DND-41 (cell line): Measurements from ENCODE around the gene BARHL2.

Experiments
- ATAC-seq: fragments of 200-7000 bp; cut with Tn5 transposase; 3 replicates; pipeline ENCODE4 v1.9.1; 2021; ENCODE audit warnings: low read depth; ENCODE audit not compliant: insufficient read depth
- DNase-seq: peaks from one replicate; pipeline ENCODE4 v3.0.0-alpha.2; 2020
- H2AFZ ChIP-seq: 2 replicates; pipeline ENCODE4 v1.6.0; 2012; ENCODE audit warnings: low read depth, low read length
- H3K27ac ChIP-seq: 2 replicates; pipeline ENCODE4 v1.5.1; 2012; ENCODE audit warnings: low read length, inconsistent platforms
- H3K27me3 ChIP-seq: fragments of 200-600 bp; sonication (generic); 2 replicates; pipeline ENCODE4 v1.6.0; 2012; ENCODE audit warnings: low read length, mild to moderate bottlenecking, inconsistent platforms; ENCODE audit not compliant: insufficient read depth, poor library complexity
- H3K36me3 ChIP-seq: 2 replicates; pipeline ENCODE4 v1.5.1; 2012; ENCODE audit warnings: low read length, inconsistent platforms; ENCODE audit not compliant: insufficient read depth
- H3K4me1 ChIP-seq: 2 replicates; pipeline ENCODE4 v1.5.1; 2012; ENCODE audit warnings: mild to moderate bottlenecking, low read length; ENCODE audit not compliant: insufficient read depth
- H3K4me2 ChIP-seq: 2 replicates; pipeline ENCODE4 v1.6.0; 2012; ENCODE audit warnings: mild to moderate bottlenecking, moderate library complexity, low read length, inconsistent platforms; ENCODE audit not compliant: insufficient read depth
- H3K4me3 ChIP-seq, 2 experiments: fragments of 200-600 bp in 1 of 2; shearing (Covaris generic) in 1 of 2; 2 replicates each; pipeline ENCODE4 v1.5.1; 2012 to 2016; ENCODE audit warnings: inconsistent platforms in 2 of 2, low read length in 2 of 2, mild to moderate bottlenecking in 2 of 2, low read depth in 1 of 2, moderate library complexity in 1 of 2
- H3K79me2 ChIP-seq: 2 replicates; pipeline ENCODE4 v1.6.0; 2012; ENCODE audit warnings: low read length, inconsistent platforms; ENCODE audit not compliant: insufficient read depth
- H3K9ac ChIP-seq: 2 replicates; pipeline ENCODE4 v1.6.0; 2012; ENCODE audit warnings: low read depth, mild to moderate bottlenecking, inconsistent platforms, low read length, moderate library complexity
- H3K9me3 ChIP-seq: 2 replicates; pipeline ENCODE4 v1.5.1; 2012; ENCODE audit warnings: low read length, moderate library complexity, mild to moderate bottlenecking, inconsistent platforms; ENCODE audit not compliant: insufficient read depth, severe bottlenecking
- H4K20me1 ChIP-seq: 2 replicates; pipeline ENCODE4 v1.6.0; 2012; ENCODE audit warnings: low read length; ENCODE audit not compliant: insufficient read depth
- EZH2 ChIP-seq: IDR thresholded peaks from 3 replicates; pipeline ENCODE4 v1.6.1; 2012; ENCODE audit warnings: borderline replicate concordance, low read depth, mild to moderate bottlenecking, moderate library complexity, low read length, inconsistent platforms; ENCODE audit not compliant: severe bottlenecking
- TF ChIP-seq, protein P1 (sequence below): IDR thresholded peaks from 2 replicates; pipeline ENCODE4 v1.5.1; 2012; ENCODE audit warnings: borderline replicate concordance, low read length, moderate library complexity, mild to moderate bottlenecking; ENCODE audit not compliant: poor library complexity, severe bottlenecking; ENCODE audit errors: extremely low read depth

Gene BARHL2

DNA sequence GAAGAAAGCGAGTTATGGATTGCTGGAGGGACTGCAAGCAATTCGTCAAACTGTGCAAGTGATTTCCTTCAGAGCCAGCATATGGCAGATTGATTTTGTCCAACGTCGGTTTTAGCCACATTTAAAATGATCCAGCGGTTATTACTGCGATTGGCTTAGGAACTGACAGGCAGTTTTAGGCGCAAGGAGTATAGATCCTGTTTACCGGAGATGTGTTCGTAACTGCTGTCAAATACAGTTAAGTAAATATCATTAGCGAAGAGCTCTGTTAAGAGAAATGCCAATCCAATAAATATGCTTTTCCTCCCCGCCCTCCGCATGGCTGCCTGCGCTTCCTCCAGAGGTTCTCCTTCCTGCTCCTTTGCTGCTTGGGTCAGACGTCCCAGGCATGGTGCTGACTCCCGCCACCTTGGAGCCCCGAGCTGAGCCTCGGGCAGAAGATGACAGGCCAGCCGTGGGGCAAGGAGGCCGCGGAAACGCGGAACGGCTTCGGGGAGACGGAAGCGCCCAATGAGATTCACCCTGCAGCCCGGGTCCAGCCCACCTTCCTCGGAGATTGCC is 9.4 kb upstream of the BARHL2 start:
- no peak for TF ChIP-seq EZH2
- TF ChIP-seq, protein P1, sequence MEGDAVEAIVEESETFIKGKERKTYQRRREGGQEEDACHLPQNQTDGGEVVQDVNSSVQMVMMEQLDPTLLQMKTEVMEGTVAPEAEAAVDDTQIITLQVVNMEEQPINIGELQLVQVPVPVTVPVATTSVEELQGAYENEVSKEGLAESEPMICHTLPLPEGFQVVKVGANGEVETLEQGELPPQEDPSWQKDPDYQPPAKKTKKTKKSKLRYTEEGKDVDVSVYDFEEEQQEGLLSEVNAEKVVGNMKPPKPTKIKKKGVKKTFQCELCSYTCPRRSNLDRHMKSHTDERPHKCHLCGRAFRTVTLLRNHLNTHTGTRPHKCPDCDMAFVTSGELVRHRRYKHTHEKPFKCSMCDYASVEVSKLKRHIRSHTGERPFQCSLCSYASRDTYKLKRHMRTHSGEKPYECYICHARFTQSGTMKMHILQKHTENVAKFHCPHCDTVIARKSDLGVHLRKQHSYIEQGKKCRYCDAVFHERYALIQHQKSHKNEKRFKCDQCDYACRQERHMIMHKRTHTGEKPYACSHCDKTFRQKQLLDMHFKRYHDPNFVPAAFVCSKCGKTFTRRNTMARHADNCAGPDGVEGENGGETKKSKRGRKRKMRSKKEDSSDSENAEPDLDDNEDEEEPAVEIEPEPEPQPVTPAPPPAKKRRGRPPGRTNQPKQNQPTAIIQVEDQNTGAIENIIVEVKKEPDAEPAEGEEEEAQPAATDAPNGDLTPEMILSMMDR: no peak
- Histone ChIP-seq H3K79me2 (no peaks in the 10 kb centered on the region), H3K9ac (no peak overlapping the region), H3K4me2 (no peak overlapping the region), H3K4me1 (peaks cover 17% of the 10 kb centered on the region), H3K27me3 (no peaks in the 10 kb centered on the region), H3K36me3 (no peaks in the 10 kb centered on the region), H2AFZ (no peak overlapping the region), H3K4me3 (no peak overlapping the region), H4K20me1 (no peaks in the 10 kb centered on the region), H3K9me3 (no peaks in the 10 kb centered on the region), H3K27ac (no peak overlapping the region)
- no peak for DNase-seq
- ATAC-seq: no peak

DNA sequence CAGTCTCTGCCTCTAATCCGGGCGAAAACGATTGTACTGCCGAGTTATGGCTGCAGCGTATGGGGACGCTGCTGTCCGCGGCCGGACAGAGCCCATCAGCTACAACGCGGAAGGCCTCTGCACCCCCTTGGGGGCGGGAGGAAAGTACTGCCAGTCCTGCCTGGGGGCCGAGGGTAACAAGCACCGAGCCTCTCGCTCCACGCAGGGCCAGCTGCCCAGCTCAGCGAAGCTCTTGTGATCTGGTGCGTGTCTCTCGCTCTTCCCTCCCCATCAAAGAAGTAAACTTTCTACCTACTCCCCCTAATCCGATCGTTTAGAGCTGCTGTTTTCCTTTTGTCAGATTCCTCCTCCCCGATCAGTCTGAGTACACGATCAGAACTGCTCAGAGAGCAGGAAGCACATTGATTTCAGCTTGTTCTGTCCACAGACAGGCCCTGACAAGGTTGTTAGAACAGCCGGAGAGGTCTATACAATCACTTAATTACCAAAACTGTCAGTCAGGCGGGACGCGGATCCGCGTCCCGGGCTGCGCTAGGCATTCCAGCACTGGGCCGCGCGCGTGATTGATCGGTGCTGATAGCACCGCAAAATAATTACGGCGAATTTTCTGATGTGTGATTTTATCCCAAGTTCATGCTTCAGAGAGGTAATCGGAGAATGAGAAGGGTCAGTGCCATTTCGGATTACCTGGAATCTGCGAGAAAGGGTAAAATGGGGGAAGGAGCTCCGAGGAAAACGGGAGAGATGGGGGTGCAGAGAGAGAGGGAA is 8.7 kb upstream of the BARHL2 start:
- no peaks in the 10 kb centered on the region for H3K27me3 ChIP-seq
- TF ChIP-seq EZH2: no peak
- TF ChIP-seq, protein P1: no peak

DNA sequence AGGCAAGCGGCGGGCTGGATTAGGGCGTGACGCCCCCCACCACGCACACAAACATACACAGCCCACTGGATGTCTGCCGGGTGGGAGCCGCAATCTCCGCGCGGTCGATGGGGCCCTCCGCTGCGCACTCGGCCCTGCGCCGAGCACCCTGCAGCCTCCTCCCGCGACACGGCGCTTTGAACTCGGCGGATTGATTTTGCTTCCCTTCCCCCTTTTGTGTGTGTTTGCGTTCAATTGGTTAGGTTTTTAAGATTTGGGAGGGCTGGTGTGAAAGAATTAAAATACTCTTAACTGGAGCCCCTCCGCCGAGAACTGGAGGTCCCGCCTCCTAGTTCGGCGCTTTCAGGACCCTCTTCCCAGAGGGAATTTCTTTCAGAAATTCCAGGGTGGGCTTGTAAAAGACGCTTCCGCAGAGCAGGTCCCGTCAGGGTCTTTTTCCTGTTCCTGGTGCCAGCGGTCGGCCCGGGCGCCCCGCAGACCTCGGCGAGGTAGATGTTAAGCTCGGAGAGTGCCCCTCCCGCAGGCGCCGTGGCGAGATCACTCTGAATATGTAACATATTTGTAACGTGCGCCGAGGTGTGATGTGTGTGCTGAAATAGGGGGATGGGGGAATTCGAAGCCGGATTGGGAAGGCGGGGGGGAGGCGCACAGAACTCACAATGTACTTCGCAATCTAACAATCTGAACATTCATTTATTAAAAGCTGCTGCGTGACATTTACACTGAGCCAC is 8.0 kb upstream of the BARHL2 start:
- Histone ChIP-seq H3K9me3 (no peaks in the 10 kb centered on the region), H3K4me2 (no peak overlapping the region), H3K4me3 (no peak overlapping the region), H3K79me2 (no peaks in the 10 kb centered on the region), H2AFZ (no peak overlapping the region), H3K27me3 (no peaks in the 10 kb centered on the region), H4K20me1 (no peaks in the 10 kb centered on the region), H3K9ac (no peak overlapping the region), H3K4me1 (peaks cover 24% of the 10 kb centered on the region), H3K27ac (no peak overlapping the region), H3K36me3 (no peaks in the 10 kb centered on the region)
- no peak for DNase-seq
- TF ChIP-seq EZH2: no peak
- TF ChIP-seq, protein P1: no peak
- no peak for ATAC-seq

More for the DNA sequence above, 8.7 kb upstream of the BARHL2 start:
- H3K36me3 ChIP-seq: no peaks in the 10 kb centered on the region
- no peaks in the 10 kb centered on the region for H3K79me2 ChIP-seq
- H3K4me2 ChIP-seq: no peak overlapping the region
- peaks cover 24% of the 10 kb centered on the region for H3K4me1 ChIP-seq
- ATAC-seq (no peak), DNase-seq (no peak)
- no peaks in the 10 kb centered on the region for H4K20me1 ChIP-seq
- no peak overlapping the region for H3K27ac ChIP-seq
- H3K9me3 ChIP-seq: no peaks in the 10 kb centered on the region
- no peak overlapping the region for H3K4me3 ChIP-seq
- H3K9ac ChIP-seq: no peak overlapping the region
- no peak overlapping the region for H2AFZ ChIP-seq
